HG02943 (cell line): ENCODE results near the gene TOP3A.
A peak's percentile ranks its signal among the peaks of the same experiment; 100 is the strongest.
"Not testable (repeated sequence)": the region's sequence is repeated elsewhere in the genome, so short reads cannot be mapped to it uniquely, and the experiment has no call there.

Source experiments
- ATAC-seq: cut with Tn5 transposase; IDR thresholded peaks from one replicate; pipeline ENCODE4 v1.9.1; 2021; ENCODE audit warnings: mild to moderate bottlenecking, low read depth, moderate library complexity; ENCODE audit not compliant: unreplicated experiment

Gene TOP3A, protein sequence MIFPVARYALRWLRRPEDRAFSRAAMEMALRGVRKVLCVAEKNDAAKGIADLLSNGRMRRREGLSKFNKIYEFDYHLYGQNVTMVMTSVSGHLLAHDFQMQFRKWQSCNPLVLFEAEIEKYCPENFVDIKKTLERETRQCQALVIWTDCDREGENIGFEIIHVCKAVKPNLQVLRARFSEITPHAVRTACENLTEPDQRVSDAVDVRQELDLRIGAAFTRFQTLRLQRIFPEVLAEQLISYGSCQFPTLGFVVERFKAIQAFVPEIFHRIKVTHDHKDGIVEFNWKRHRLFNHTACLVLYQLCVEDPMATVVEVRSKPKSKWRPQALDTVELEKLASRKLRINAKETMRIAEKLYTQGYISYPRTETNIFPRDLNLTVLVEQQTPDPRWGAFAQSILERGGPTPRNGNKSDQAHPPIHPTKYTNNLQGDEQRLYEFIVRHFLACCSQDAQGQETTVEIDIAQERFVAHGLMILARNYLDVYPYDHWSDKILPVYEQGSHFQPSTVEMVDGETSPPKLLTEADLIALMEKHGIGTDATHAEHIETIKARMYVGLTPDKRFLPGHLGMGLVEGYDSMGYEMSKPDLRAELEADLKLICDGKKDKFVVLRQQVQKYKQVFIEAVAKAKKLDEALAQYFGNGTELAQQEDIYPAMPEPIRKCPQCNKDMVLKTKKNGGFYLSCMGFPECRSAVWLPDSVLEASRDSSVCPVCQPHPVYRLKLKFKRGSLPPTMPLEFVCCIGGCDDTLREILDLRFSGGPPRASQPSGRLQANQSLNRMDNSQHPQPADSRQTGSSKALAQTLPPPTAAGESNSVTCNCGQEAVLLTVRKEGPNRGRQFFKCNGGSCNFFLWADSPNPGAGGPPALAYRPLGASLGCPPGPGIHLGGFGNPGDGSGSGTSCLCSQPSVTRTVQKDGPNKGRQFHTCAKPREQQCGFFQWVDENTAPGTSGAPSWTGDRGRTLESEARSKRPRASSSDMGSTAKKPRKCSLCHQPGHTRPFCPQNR

DNA sequence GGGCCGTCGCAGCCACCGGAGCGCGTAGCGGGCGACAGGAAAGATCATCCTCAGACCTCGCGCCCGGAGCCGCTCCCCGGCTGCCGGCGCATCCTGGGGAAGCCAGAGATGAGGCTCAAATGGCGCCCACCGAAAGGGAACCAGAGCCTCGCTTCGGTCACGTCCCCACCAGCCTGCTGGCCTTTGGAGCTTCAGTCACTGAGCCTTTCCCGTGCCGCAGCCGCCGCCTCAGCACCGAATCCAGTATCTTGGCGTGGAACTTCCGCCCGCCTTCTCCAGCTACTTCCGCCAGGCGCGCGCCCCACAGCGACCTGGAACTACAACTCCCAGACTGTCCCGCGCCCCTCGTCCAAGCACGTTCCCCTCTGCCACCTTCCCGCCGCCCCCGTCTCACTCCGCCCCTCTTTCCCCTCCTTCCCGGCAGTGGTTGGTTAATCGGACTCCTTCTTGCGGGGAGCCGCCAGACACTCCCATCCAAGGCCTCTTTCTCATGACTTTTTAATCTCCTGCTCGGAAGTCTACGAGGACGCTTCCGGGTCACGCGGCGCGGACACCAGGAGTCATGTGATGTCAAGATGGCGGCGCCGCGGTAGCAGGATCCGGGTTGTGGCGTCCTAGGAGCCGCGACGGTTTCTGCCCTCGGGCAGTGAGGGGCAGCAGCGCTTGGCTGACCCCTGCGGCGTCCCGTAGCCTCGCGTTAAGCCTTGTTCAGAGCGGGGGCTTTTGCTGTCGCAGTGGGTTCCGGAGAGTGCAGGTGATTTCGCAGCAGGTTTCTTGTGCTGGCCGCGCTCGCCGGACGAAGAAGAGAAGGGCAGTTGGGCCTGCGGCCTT lies at the start of gene TOP3A, which contains the start of gene SMCR8:
Gene TOP3A, minus strand, starts transcription at position 264 of the 831 bp plus-strand sequence. Its CDS starts 216 bp downstream, at position 48.
Gene SMCR8, plus strand, starts transcription at position 563 of the 831 bp plus-strand sequence. CDS start 497 bp downstream, outside the sequence.
- peak; percentile 84 for ATAC-seq

DNA sequence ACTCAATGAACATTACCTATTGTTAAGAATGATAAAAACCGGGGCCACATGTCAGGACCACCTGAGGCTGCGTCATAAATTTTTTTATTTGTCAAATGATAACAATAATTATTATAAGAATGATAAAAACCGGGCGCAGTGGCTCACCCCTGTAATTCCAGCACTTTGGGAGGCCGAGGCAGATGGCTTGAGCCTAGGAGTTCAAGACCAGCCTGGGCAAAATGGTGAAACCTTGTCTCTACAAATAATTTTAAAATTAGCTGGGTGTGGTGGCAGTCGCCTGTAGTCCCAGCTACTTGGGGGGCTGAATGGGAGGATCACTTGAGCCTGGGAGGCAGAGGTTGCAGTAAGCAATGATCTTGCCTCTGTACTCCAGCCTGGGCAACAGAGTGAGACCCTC lies 49.4 kb upstream of the TOP3A start:
- ATAC-seq = no peak

DNA sequence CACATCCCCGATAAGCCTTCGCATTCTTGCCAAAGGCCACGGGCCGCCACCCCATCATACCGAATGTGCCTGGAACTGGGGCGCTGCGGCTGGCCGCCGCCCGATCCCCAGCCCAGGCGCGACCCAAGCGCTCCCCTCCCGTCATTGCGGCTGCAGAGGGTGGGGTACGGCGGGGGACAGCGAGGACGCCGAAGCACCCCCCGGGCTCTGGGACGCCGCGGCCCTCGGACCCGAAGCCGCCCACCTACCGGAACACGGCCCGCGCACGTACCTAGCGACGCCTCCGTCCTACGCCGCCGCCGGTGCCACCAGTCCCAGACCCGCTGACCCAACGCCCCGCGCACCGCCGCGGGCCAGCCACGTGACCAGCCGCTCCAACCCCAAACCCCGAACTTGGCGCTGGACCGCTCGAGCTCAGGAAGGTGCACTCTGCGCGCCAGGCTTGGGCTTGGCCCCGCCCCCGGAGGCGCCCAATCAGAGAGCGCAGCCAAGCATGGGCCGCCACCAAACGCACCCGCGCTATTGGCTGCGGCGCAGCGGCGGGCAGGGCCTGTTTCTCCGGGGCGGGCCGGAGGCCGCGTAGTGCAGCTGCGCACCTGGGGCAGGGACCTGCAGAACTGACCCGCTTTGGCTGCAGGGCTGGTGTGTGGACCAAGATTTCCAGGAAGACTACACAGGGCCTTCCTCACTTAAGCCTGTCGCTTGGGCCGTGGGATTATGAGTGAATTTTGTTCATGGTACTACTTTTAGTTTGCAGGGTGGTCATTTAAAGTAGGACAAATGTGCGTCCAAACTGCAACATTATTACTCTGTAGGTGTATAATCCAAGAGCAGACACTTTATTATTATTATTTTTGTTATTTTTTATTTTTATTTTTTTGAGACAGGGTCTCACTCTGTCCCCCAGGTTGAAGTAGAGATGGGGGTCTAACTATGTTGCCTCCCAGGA lies 48.6 kb upstream of the TOP3A start, which contains the start of gene SHMT1:
Gene SHMT1, minus strand, starts transcription at position 450 of the 949 bp plus-strand sequence. CDS start 7,569 bp downstream, outside the sequence.
- ATAC-seq = peak; percentile 94

DNA sequence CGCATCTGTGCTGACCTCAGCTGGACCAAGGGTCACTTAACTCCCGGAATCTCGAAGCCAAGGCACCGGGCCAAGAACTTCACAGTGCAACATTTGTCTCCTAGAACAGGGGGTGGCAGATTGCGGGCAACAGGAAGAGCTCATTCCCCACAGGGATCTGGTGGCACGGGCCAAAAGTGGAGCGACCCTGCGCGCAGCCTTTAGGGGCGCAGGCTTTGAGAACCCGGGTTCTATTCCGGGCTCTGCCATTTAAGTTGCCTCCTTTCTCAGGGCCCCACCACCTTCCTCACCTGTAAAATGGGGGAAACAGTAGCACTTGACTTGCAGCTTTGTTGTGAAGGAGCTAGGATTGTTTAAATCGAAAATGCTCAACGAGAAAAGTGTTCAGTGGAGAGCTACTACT lies 47.9 kb upstream of the TOP3A start:
- no peak for ATAC-seq

DNA sequence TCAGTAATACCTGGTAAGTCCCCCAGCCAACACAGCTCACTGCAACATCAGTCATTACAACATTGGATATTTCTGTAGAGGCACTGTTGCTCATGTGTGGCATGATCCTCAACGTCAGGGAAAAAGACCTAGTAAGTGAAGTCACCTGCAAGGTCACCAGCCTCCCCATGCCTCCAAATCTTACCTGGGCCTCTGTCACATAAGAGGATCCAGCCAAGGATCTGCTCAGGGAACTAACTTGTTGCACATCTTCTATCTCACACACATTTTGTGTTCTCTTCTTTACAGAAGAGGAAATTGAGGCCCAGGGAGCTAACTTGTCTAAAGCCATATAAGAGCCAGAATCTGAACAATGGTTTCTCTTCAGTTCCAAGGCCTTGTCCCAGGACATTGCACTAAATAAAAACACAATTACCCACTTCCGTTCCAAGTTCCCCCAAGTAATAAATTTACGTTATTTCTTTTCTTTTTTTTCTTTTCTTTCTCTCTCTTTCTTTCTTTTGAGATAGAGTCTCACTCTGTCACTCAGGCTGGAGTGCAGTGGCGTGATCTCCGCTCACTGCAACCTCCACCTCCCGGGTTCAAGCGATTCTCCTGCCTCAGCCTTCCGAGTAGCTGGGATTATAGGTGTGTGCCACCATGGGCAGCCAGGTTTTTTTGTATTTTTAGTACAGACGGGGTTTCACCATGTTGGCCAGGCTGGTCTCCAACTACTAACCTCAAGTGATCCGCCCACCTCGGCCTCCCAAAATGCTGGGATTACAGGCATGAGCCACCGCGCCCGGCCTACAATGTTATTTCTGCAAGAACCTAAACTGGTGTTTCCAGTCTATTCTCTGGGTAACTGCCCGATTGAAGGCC lies 47.3 kb upstream of the TOP3A start:
- ATAC-seq = no peak

DNA sequence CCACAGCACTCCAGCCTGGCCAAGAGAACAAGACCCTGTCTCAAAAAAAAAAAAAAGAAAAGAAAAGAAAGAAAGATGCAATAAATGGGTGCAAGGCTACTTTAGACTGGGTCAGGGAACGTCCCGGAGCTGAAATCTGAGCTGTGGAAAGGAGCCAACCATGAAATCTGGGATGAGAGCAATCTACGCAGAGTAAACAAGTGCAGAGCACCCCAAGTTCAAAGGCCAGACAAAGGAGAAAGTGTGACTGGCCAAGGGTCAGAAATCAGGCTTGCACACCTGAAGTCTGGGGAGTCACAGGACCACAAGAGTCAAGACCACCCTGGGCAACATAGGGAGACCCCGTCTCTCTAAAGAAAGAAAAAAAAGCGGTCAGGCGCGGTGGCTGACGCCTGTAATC lies 45.7 kb upstream of the TOP3A start:
- ATAC-seq = no peak

DNA sequence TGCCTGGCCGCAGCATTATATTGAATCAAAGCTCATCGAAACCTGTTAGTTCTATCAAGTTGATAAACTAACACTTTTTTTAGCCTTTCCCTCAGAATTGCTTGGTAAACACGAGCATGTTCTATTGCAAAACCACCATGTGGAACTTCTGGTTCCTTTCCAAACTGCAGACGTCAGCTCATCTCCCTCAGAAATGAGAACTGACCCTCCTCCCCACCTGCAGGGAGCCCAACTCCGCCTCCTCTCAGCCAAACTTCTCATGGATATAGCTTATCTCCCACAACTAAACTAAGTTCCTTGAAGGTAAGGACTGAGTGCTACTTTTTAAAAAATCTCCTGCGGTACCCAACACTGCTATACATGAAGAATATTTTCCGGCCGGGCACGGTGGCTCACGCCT lies 41.8 kb upstream of the TOP3A start:
- ATAC-seq = no peak

DNA sequence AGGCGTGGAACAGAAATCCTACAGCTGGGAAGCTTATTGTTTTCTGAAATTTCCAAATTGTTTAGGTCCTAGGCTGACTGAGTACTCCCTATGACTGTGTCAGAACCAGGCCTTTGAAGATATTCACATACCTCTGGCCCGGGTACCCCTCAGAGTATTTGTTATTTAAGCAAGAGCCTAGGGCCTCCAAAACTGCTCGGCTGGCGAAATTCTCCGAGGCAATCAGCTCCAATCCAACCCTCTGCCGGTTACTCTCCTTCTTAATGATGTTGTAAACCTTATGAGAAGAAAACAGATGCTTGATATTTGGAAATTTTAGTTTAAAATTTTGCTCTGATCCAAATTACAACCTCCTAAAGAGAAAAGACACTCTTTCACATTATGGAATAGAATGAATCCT lies 38.7 kb upstream of the TOP3A start:
- ATAC-seq = no peak

DNA sequence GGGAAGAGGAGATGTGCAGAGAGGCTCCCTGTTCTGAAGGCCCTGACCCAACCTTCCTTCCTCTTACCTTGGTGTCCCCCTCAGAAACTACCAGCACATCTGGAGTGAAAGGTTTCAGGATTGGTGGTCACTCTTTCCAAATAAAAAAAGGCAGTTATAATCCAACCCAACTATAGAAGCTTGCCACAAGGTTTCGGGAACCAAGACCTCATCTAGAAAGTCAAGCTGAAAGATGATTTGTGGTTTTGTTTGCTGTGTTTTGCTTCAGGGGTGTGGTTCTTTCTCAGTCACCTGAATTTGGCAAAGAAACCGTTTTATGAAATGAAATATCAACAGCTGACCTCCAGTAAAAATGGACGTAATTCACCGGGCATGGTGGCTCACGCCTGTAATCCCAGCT lies 29.2 kb upstream of the TOP3A start:
- ATAC-seq = no peak

DNA sequence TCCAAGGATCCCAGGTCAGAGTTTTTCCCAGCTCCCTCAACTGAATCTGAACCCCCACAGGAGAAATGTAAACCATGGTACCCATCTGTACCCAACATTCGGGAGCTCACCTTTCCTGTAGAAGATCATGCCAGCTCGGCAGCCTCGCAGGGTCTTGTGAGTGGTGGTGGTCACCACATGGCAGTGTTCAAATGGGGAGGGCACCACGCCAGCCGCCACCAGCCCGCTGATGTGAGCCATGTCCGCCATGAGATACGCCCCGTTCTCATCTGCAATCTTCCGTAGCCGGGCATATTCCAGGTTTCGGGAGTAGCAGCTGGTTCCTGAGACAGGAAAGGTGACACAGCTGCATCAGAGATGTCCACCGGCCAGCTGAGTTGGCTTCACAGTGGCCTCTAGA lies 25.1 kb upstream of the TOP3A start:
- no peak for ATAC-seq

DNA sequence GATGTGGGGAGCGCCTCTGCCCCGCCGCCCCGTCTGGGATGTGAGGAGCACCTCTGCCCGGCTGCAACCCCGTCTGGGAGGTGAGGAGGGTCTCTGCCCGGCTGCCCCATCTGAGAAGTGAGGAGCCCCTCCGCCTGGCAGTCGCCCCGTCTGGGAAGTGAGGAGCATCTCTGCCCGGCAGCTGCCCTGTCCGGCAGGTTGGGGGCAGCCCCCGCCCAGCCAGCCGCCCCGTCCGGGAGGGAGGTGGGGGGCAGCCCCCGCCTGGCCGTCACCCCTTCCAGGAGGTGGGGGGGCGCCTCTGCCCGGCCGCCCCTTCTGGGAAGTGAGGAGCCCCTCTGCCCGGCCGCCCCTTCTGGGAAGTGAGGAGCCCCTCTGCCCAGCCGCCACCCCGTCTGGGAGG lies 23.4 kb upstream of the TOP3A start:
- ATAC-seq = not testable (repeated sequence)

DNA sequence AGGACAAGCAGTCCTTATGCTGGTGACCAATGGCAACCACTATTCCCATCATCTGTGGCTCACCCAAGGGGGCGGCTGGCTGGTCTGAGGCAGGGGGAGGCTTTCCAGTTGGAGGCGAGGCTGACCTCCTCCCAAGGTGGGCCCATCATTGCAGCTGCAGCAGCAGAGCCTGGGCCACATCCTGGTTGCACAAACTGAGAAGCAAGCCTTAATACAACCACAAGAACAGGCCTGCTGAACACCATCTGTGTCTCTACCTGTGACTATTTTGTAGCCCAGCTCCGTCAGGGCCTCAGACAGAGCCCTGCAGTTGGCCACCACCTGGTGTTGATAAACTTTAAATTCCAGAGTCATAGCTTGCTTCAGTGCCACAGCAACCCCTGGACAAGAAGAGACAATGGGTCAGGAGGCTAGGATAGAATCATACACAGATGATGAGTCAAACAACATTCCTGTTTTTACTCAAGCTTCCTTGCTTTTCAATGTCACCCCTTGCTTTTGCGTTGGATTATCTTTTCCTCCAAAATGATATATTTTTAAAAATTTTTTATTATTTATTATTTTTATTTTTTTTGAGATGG lies 18.2 kb upstream of the TOP3A start:
- ATAC-seq = no peak

DNA sequence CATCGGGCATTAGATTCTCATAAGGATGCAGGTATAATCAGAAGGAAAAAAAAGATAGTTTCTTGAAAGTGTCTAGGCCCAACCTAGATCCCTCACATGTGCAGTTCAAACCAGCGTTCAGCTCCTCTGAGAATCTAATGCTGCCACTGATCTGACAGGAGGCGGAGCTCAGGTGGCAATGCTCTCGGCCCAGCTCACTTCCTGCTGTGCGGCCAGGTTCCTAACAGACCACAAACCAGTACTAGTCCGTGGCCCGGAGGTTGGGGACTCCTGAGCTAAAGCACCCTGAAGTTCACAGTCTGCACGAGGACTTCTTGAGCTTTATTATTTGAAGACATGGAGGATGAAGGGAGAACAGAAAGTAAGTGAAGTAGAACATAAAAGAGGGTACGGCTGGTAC lies 17.1 kb upstream of the TOP3A start:
- ATAC-seq = no peak

DNA sequence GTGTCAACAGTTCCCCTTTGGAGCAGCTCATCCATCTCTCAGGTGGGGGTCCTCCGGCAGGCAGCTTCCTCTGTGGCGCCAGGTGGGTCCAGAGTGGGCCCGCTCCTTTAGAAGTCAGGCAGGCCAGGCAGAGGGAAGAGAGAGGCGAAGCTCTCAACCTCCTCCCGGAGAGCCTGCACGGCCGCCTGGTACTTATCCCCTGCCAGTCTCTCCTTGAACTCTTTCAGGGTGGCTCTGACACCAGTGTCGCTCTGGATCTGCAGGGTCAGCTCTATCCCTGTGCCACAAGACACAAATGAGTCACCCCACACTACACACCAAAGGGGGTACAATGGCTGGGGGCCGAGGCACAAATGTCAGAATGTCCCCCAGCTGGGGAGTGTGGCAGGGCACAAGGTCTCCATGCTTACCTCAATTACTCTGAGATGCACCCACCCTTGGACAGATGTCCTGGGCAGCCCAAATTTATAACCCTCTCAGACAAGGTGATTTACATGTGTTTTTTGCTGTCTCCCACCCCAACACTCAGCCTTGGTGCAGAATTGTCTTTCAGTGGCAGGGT lies 13.9 kb upstream of the TOP3A start:
- no peak for ATAC-seq

DNA sequence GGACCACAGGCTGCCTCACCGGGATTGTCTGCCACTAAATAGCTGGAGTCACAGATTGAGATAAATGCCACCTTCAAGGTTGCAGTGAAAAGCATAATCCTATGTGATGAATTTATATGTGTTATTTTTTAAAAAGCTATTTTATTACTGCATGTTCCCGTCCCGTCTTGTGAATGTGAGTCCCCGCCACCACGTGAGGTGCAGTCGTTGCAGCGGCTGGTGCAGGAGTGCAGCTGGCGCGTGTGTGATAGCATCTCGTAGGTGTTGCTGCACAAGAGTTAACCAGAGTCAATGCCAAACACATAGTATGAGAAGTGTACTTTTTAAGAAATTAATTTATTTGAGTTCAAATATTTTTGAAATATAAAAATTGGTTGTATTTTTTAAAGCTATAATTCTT lies 12.8 kb upstream of the TOP3A start:
- no peak for ATAC-seq

DNA sequence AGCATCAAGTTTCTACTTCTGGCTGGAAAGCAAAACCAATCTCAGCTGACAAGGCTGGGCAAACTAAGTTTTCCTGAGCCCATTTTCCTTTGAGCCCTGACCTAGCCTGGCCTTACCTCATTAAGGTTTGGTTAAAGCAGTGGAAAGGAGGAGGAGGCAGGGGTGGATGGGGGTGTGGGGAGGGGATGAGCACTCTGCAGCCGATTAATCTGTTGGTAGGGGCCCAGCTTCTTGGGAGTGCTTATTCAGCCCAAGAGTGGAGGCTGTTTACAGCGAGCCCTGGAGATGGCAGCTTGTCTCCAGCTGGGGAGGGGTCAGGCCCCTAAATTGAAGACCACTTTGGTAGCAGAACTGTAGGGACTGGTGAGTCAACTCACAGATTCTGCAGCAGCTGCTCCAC lies 12.3 kb upstream of the TOP3A start:
- ATAC-seq = no peak

DNA sequence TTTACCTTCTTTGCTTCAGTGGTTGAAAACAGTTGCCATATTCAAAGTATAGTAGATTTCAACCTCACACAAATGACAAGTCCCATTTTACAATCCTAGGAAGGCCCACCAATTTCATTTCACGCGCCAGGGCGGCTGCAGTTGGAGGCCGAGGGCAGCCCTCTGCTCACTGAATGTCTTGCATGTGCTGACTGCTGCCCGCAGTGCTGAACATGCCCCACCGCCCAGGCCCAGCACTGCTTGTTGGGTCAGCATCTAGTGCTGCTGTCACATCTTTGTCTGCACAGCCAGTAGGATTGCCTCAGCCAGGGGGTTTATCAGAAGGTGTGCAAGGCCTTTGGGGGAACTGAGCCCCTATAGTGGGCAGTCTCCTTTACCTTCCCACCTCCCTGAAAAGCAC lies 11.8 kb upstream of the TOP3A start:
- no peak for ATAC-seq

DNA sequence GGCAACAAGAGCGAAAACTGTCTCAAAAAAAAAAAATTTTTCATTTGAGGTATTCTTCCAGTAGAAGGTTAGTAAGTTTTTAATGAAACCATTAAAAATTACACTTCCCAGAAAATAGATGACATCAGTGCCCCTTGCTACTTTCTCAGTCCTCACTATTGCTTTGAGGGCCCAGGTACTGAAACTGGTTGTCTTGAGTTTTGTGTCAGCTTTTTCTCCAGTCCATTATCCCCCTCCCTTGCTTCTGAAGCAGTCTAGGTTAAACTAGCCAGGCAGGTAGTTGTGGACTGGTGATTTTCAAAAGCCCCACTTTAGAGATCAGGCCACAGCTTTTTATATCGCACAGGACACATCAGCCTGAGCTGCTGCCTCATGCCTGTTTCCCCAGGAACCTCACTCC lies 11.2 kb upstream of the TOP3A start:
- ATAC-seq = no peak
